HepG2 (cell line): ENCODE measurements around the gene KXD1. TPM values are rescaled to one million over a fixed set of nuclear protein-coding genes. Genes with fewer than 3 reads are reported as not detected.

Source experiments
- CEBPG ChIP-seq: IDR thresholded peaks from 2 replicates; pipeline ENCODE4 v1.6.1; 2016
- HIVEP1 ChIP-seq: sonication (generic); formaldehyde crosslinking; IDR thresholded peaks from 2 replicates; pipeline ENCODE4 v1.4.0; 2020; ENCODE audit warnings: mild to moderate bottlenecking, missing genetic modification reagents
- ISX ChIP-seq: sonication (generic); formaldehyde crosslinking; conservative IDR thresholded peaks from 2 replicates; pipeline ENCODE4 v1.5.0; 2020; ENCODE audit warnings: missing genetic modification reagents
- RARG ChIP-seq: sonication (generic); formaldehyde crosslinking; IDR thresholded peaks from 2 replicates; pipeline ENCODE4 v1.4.0; 2020; ENCODE audit warnings: low read depth, mild to moderate bottlenecking, missing genetic modification reagents
- RBM22 ChIP-seq: fragments of 200-400 bp; formaldehyde crosslinking; optimal IDR thresholded peaks from 2 replicates; pipeline ENCODE3; 2017; ENCODE audit warnings: mild to moderate bottlenecking, low read length, moderate library complexity
- STAT5B ChIP-seq: sonication (generic); formaldehyde crosslinking; IDR thresholded peaks from 2 replicates; pipeline ENCODE4 v1.4.0; 2020; ENCODE audit warnings: missing genetic modification reagents
- ZC3H13 ChIP-seq: sonication (generic); formaldehyde crosslinking; IDR thresholded peaks from 2 replicates; pipeline ENCODE4 v1.8.1; 2023; ENCODE audit warnings: mild to moderate bottlenecking, missing genetic modification reagents, moderate library complexity
- ZNF205 ChIP-seq: IDR thresholded peaks from 2 replicates; pipeline ENCODE4 v1.6.1; 2018; ENCODE audit warnings: missing biosample characterization, missing genetic modification reagents
- ZNF543 ChIP-seq: sonication (generic); formaldehyde crosslinking; IDR thresholded peaks from 2 replicates; pipeline ENCODE4 v1.4.0; 2020; ENCODE audit warnings: mild to moderate bottlenecking, missing genetic modification reagents
- polyA plus RNA-seq, 8 experiments: library from polyadenylated mRNA; depleted of rRNA in 3 of 8; stranded (reverse) in 7 of 8; unstranded in 1 of 8; fragments of >200 nt; fragmentation: Illumina TruSeq in 4 of 8; extraction: Trizol in 4 of 8; gene quantifications; 2 replicates each; pipeline versions ENCODE4 v1.2.1 to v1.2.3, GENCODE V29; 2011 to 2016; ENCODE audit warnings: low read depth in 4 of 8, missing spikeins in 1 of 8, mixed read lengths in 1 of 8; ENCODE audit not compliant: insufficient read depth in 1 of 8
- total RNA-seq, 5 experiments: library from RNA; depleted of rRNA; stranded (reverse); fragments of >200 nt; fragmentation: Illumina TruSeq; extraction: Trizol; gene quantifications; 2 replicates each; pipeline ENCODE4 v1.2.3, GENCODE V29; 2016; ENCODE audit warnings: low read depth in 1 of 5
- TF ChIP-seq, protein P1 (sequence below): IDR thresholded peaks from 2 replicates; pipeline ENCODE4 v1.6.1; 2012; ENCODE audit warnings: inconsistent platforms
- TF ChIP-seq, protein P2 (sequence below): sonication (generic); formaldehyde crosslinking; conservative IDR thresholded peaks from 2 replicates; pipeline ENCODE4 v1.8.0; 2022; ENCODE audit warnings: low read depth, missing genetic modification reagents
- TF ChIP-seq, protein P3 (sequence below): fragments of 450-650 bp; IDR thresholded peaks from 2 replicates; pipeline ENCODE4 v1.6.1; 2017; ENCODE audit warnings: mild to moderate bottlenecking
- TF ChIP-seq, protein P4 (sequence below): sonication (generic); formaldehyde crosslinking; IDR thresholded peaks from 2 replicates; pipeline ENCODE4 v1.5.0; 2020; ENCODE audit warnings: mild to moderate bottlenecking, missing genetic modification reagents
- TF ChIP-seq, protein P5 (sequence below): sonication (generic); formaldehyde crosslinking; IDR thresholded peaks from 2 replicates; pipeline ENCODE4 v1.9.0; 2021; ENCODE audit warnings: missing genetic modification reagents, mild to moderate bottlenecking, borderline replicate concordance
- TF ChIP-seq, protein P6 (sequence below): sonication (generic); formaldehyde crosslinking; IDR thresholded peaks from 2 replicates; pipeline ENCODE4 v1.8.1; 2022; ENCODE audit warnings: mild to moderate bottlenecking, missing genetic modification reagents
- TF ChIP-seq, protein P7 (sequence below): sonication (generic); formaldehyde crosslinking; IDR thresholded peaks from 2 replicates; pipeline ENCODE4 v1.4.0; 2020; ENCODE audit warnings: missing genetic modification reagents

The KXD1 gene
- total and polyA plus RNA-seq, 2 of the 13 experiments (the other 11 are each of a cell fraction or from before 2014, with no cell fraction given), result 44.6 to 143 TPM

DNA sequence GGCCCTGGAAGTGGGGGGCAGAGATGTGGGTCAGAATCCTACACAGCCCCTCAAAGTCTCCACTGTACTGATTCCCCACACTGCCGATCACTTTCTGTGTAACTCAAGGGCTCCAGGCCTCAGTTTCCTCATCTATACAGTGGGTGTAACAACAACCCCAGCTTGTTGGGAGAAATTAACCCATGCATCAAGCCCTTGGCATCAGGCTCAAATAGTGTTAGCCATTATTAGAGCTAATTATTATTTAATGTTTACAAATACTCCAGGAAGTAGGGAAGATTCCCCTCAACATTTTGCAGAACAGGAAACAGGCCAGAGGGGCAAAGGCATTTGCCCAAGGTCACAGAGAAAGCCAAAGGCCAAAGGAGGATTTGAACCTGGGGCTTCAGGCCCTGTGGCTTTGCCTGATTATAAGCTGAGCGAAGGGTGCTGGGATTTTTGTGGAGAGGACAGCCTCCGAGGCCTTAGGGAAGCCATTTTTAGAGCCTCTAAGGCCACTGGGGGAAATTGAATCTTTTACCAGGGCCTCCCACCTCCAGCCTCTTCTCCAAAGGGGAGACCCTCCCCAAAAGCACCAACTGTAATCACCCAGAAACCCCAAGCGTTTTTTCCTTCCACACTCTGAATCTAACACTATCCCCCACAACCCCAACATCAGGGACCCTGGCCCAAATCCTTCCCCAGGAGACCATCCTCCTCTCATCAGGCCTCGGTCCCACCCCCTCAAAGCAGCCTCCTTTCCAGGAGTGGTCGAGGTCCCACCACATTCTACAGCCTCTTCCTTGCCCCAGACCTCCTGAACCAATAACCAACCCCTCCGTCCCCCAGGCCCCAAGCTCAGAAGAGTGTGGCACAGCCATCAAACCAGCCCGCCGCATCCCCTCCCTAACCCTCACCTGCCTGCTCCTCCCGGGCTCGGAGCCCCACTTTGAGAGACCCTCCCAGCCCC, 15.4 kb upstream of the KXD1 start (continued):
- TF ChIP-seq, protein P1, sequence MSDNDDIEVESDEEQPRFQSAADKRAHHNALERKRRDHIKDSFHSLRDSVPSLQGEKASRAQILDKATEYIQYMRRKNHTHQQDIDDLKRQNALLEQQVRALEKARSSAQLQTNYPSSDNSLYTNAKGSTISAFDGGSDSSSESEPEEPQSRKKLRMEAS, result no peak
- TF ChIP-seq ZC3H13 (CRISPR knock-in tag), result no peak
- TF ChIP-seq ZNF543 (CRISPR knock-in tag), result no peak
- TF ChIP-seq HIVEP1 (CRISPR knock-in tag), result no peak
- TF ChIP-seq, protein P2, sequence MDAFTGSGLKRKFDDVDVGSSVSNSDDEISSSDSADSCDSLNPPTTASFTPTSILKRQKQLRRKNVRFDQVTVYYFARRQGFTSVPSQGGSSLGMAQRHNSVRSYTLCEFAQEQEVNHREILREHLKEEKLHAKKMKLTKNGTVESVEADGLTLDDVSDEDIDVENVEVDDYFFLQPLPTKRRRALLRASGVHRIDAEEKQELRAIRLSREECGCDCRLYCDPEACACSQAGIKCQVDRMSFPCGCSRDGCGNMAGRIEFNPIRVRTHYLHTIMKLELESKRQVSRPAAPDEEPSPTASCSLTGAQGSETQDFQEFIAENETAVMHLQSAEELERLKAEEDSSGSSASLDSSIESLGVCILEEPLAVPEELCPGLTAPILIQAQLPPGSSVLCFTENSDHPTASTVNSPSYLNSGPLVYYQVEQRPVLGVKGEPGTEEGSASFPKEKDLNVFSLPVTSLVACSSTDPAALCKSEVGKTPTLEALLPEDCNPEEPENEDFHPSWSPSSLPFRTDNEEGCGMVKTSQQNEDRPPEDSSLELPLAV (CRISPR knock-in tag), result no peak
- TF ChIP-seq, protein P3, sequence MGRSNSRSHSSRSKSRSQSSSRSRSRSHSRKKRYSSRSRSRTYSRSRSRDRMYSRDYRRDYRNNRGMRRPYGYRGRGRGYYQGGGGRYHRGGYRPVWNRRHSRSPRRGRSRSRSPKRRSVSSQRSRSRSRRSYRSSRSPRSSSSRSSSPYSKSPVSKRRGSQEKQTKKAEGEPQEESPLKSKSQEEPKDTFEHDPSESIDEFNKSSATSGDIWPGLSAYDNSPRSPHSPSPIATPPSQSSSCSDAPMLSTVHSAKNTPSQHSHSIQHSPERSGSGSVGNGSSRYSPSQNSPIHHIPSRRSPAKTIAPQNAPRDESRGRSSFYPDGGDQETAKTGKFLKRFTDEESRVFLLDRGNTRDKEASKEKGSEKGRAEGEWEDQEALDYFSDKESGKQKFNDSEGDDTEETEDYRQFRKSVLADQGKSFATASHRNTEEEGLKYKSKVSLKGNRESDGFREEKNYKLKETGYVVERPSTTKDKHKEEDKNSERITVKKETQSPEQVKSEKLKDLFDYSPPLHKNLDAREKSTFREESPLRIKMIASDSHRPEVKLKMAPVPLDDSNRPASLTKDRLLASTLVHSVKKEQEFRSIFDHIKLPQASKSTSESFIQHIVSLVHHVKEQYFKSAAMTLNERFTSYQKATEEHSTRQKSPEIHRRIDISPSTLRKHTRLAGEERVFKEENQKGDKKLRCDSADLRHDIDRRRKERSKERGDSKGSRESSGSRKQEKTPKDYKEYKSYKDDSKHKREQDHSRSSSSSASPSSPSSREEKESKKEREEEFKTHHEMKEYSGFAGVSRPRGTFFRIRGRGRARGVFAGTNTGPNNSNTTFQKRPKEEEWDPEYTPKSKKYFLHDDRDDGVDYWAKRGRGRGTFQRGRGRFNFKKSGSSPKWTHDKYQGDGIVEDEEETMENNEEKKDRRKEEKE, result no peak
- TF ChIP-seq, protein P4, sequence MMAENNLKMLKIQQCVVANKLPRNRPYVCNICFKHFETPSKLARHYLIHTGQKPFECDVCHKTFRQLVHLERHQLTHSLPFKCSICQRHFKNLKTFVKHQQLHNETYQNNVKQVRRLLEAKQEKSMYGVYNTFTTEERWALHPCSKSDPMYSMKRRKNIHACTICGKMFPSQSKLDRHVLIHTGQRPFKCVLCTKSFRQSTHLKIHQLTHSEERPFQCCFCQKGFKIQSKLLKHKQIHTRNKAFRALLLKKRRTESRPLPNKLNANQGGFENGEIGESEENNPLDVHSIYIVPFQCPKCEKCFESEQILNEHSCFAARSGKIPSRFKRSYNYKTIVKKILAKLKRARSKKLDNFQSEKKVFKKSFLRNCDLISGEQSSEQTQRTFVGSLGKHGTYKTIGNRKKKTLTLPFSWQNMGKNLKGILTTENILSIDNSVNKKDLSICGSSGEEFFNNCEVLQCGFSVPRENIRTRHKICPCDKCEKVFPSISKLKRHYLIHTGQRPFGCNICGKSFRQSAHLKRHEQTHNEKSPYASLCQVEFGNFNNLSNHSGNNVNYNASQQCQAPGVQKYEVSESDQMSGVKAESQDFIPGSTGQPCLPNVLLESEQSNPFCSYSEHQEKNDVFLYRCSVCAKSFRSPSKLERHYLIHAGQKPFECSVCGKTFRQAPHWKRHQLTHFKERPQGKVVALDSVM (CRISPR knock-in tag), result 0 out of 2 replicates have a peak, but pooled peaks have one; percentile 23
- TF ChIP-seq STAT5B (CRISPR knock-in tag), result no peak
- no peak for TF ChIP-seq RBM22
- TF ChIP-seq, protein P5, sequence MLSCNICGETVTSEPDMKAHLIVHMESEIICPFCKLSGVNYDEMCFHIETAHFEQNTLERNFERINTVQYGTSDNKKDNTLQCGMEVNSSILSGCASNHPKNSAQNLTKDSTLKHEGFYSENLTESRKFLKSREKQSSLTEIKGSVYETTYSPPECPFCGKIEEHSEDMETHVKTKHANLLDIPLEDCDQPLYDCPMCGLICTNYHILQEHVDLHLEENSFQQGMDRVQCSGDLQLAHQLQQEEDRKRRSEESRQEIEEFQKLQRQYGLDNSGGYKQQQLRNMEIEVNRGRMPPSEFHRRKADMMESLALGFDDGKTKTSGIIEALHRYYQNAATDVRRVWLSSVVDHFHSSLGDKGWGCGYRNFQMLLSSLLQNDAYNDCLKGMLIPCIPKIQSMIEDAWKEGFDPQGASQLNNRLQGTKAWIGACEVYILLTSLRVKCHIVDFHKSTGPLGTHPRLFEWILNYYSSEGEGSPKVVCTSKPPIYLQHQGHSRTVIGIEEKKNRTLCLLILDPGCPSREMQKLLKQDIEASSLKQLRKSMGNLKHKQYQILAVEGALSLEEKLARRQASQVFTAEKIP, result no peak
- TF ChIP-seq, protein P6, sequence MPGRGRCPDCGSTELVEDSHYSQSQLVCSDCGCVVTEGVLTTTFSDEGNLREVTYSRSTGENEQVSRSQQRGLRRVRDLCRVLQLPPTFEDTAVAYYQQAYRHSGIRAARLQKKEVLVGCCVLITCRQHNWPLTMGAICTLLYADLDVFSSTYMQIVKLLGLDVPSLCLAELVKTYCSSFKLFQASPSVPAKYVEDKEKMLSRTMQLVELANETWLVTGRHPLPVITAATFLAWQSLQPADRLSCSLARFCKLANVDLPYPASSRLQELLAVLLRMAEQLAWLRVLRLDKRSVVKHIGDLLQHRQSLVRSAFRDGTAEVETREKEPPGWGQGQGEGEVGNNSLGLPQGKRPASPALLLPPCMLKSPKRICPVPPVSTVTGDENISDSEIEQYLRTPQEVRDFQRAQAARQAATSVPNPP (CRISPR knock-in tag), result no peak
- TF ChIP-seq, protein P7, sequence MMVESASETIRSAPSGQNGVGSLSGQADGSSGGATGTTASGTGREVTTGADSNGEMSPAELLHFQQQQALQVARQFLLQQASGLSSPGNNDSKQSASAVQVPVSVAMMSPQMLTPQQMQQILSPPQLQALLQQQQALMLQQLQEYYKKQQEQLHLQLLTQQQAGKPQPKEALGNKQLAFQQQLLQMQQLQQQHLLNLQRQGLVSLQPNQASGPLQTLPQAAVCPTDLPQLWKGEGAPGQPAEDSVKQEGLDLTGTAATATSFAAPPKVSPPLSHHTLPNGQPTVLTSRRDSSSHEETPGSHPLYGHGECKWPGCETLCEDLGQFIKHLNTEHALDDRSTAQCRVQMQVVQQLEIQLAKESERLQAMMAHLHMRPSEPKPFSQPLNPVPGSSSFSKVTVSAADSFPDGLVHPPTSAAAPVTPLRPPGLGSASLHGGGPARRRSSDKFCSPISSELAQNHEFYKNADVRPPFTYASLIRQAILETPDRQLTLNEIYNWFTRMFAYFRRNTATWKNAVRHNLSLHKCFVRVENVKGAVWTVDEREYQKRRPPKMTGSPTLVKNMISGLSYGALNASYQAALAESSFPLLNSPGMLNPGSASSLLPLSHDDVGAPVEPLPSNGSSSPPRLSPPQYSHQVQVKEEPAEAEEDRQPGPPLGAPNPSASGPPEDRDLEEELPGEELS (CRISPR knock-in tag), result no peak
- TF ChIP-seq CEBPG (CRISPR knock-in tag), result no peak
- TF ChIP-seq ZNF205 (CRISPR knock-in tag), result no peak
- no peak for TF ChIP-seq ISX (CRISPR knock-in tag)
- no peak for TF ChIP-seq RARG (CRISPR knock-in tag)
